Smooth muscle cell of the brain vasculature (primary cell): ENCODE data around the gene CTSL.
"Not testable (repeated sequence)": the region's sequence is repeated elsewhere in the genome, so short reads cannot be mapped to it uniquely, and the experiment has no call there.

ENCODE experiments used
- DNase-seq: peaks from one replicate; pipeline ENCODE4 v3.0.0-alpha.2; 2012; ENCODE audit warnings: low read depth, low spot score

CTSL gene

DNA sequence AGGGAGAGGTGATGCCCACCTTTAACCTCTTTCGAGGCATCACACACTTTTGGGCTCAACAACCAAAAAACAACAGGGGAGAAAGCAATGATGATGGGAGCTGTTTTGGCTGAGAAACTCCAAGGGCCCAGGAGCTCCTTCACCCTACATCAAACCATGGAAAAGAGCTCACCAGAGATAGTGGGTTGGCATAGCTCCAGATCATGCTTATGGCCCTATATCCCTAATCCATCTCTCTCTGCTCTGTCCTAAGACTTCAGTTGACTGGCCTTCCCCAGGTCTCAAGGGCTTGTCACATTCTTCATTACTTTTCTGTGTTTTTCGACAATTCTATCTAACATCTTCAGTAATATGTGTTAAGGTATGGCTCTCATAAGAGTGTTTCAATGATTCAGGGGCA, 5.7 kb upstream of the CTSL start:
- no peak for DNase-seq

DNA sequence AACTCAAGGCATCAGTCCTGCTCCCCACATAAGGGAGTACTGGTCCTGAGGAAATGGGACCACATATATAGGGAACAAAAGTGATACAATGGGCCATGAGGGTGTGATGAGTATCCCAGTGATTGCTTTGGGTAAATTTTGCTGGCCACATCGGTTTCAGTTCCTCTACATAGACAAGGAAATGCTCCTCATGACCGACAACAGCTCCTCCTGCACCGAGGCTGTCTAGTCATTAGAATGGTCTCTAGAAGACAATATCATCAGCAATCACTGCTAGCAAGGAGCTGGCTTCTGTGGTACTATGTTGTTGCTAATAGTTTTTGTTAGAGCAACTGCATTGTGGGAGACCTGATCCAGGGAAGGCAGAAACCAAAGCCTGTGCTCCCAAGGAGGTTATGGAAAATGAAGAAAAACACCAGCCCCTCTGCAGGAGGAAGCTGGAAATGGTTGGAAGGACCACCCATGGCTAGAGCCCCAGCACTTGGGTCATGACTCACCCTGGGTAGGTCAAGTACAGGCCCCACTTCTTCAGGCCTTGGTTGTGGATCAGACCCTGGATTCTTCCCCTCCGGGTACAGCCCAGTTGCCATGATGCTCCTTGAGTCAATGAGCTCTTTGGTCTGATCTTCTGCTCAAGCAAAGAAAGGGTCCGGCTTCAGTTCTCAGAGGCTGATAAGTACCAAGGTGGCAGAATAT, 3.4 kb upstream of the CTSL start:
- DNase-seq: no peak

- DNase-seq: no peak
Measured at GRCh38 chr9:87725356-87725899, 491 bp upstream of the CTSL start.

GRCh38 chr9:87729246-87729645, 3.3 kb downstream of the CTSL start:
- no peak for DNase-seq

DNA sequence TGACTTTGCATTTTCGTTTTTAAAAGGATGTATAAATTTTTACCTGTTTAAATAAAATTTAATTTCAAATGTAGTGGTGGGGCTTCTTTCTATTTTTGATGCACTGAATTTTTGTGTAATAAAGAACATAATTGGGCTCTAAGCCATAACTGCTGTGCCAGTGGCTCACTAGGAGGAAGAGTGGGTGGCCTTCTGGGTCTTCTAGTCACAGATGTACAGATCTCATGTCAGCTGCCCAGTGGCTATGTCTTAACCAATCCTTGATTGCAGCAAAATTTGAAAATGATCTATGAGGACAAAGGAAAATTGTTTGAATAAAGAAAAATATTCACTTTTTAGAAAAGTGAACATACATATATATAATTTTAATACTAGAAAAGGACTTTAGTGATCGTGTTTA, 5.4 kb downstream of the CTSL start:
- DNase-seq: no peak

GRCh38 chr9:87732344-87732743, 6.4 kb downstream of the CTSL start:
- DNase-seq: no peak

- DNase-seq: no peak
Measured at GRCh38 chr9:87732756-87733155, 6.8 kb downstream of the CTSL start.

GRCh38 chr9:87733273-87734052, 7.5 kb downstream of the CTSL start:
- DNase-seq: no peak

GRCh38 chr9:87734106-87734505, 8.2 kb downstream of the CTSL start:
- no peak for DNase-seq

DNA sequence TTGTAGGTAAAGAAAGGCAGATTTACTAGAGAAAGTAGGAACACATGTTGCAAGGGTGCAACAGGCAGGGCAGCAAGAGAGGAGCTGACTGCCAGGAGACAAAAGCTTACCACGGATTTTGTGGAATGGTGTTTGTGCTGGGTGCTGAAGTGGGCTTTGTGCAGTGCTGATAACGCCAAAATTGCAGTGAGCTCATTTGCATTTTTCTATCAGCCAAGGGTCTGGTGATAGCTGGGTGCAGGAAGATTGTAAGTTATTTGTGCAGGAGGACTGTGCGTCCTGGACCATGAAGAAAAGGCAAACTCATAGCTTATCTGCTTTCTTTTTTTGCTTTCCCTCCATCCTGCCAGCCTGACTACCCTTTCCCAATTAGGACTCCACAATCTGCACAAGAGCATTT, 13.6 kb downstream of the CTSL start:
- no peak for DNase-seq

DNA sequence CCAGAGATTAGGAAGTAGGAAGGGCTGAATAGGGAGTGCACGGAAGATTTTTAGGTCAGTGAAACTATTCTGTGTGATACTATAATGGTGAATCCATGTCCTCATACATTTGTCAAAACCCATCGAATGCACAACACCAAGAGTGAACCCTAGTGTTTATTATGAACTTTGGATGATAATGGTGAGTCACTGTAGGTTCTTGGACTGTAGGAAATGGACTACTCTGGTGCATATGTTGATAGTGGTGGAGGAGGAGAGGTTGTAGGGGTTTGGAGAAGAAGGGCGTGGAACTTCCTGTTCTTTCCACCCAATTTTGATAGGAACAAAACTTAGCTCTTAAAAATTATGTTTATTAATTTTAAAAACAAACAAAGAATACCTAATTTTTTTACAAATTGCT, 14.3 kb downstream of the CTSL start:
- DNase-seq: no peak

- DNase-seq: no peak
Measured at GRCh38 chr9:87741326-87741725, 15.4 kb downstream of the CTSL start.

DNA sequence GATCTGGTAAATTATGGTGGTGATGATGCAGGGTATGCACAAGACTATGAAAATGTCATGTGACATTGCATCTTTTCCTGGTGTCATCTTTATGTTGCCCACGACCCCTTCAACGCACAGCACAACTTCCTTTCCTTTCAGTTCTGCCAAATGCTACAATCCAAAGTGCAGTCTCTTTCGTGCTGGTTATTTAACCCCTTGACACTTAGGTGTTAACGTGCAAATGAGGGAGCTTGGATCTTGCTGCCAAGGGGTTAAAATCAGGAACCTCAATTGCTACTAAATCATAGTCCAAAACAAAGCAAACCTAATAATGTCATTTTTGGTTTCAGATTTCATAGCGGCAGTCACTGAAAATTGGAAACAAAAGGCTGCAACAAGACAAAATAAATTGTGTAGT, 16.0 kb downstream of the CTSL start:
- DNase-seq: no peak

GRCh38 chr9:87742813-87743428, 17.0 kb downstream of the CTSL start:
- no peak for DNase-seq

GRCh38 chr9:87744247-87744646, 18.3 kb downstream of the CTSL start:
- DNase-seq: not testable (repeated sequence)

GRCh38 chr9:87746186-87746585, 20.3 kb downstream of the CTSL start:
- no peak for DNase-seq

DNA sequence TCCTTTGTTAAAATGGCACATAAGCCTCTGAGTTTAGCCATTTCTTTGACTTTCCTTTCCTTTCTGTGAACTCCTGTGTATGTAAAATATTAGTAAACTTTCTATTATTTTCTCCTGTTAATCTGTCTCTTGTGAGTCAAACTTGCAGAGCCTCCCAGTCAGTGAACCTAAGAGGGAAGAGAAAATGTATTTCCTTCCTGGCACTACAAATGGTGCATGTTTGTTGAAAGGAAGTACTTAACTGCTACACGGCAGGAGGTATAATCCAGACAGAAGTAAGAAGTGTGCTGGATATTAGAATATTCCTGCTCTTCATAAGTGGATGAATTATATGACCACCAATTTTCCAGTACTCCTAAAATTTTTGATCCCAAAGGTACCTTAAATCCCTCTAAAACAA, 23.0 kb downstream of the CTSL start:
- DNase-seq: no peak

- DNase-seq: no peak
Measured at GRCh38 chr9:87749335-87750035, 23.6 kb downstream of the CTSL start.

DNA sequence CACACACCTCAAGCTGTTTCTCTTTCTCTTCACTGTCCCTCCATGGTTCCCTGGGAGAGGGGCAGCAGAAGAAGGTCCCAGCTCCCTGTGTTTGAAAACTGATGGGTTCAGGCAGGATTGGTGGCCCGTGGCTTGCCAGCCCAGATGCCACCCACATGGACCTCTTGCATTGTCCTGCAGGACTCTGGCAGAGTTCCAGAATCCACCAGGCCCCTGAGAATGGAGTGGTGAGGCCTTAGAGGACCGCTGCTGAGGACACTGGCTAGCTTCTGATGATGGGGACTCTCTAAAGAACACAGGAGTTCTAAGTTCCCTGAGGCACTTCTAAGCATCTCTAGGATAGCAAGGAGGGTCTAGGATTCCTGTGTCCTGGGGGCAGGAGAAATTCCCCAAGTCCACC, 24.8 kb downstream of the CTSL start:
- no peak for DNase-seq

GRCh38 chr9:87751423-87751822, 25.5 kb downstream of the CTSL start:
- no peak for DNase-seq

- DNase-seq: no peak
Measured at GRCh38 chr9:87751868-87752267, 25.9 kb downstream of the CTSL start.

DNA sequence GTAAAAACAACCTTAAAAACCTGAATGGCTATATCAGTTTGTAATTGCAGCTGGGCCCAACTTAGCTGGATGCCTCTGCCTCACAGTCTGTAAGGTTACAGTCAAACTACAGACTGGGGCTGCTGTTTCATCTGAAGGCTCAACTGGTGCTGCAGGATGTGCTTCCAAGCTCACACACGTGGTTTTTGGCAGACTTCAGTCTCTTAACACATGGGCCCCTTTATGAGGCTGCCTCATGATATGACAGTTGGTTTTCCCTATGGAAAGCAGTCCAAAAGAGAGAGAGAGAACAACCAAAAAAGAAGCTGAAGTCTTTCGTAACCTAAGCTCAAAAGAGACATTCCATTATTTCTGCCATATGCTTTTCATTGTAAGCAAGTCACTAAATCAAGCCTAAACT, 27.4 kb downstream of the CTSL start:
- no peak for DNase-seq
